Activated B cell treated with CpG ODN at 0.5 μM for 24 hours (primary cell): ENCODE measurements around the gene ZNF845. TPM values are rescaled to one million over a fixed set of nuclear protein-coding genes. Genes with fewer than 3 reads are reported as not detected.
A peak's percentile ranks its signal among the peaks of the same experiment; 100 is the strongest.

Experiments
- ATAC-seq: fragments of 200-7000 bp; cut with Tn5 transposase; one replicate; pipeline ENCODE4 v1.10.0; 2021; ENCODE audit warnings: low read depth, mild to moderate bottlenecking, moderate library complexity
- CTCF ChIA-PET: fragments of 350-600 bp; sonication (Branson Sonifier 250); formaldehyde crosslinking; loops from one replicate; lab custom pipeline; 2021; ENCODE audit warnings: antibody characterized with exemption; lab: Charles Lee
- POLR2A ChIA-PET: fragments of 350-600 bp; sonication (Branson Sonifier 250); formaldehyde crosslinking; loops from one replicate; lab custom pipeline; 2021; ENCODE audit warnings: antibody characterized with exemption; lab: Charles Lee
- DNase-seq: peaks from one replicate; pipeline ENCODE4 v3.0.0; 2022
- H3K27ac Mint-ChIP-seq: one replicate; pipeline ENCODE4 v1.8.0; 2020; ENCODE audit warnings: mixed read lengths
- H3K27me3 Mint-ChIP-seq: one replicate; pipeline ENCODE4 v1.8.0; 2021; ENCODE audit warnings: mixed read lengths
- H3K36me3 Mint-ChIP-seq: one replicate; pipeline ENCODE4 v1.8.0; 2021; ENCODE audit warnings: low read depth, mixed read lengths
- H3K4me1 Mint-ChIP-seq: one replicate; pipeline ENCODE4 v1.8.0; 2021; ENCODE audit warnings: mixed read lengths
- H3K4me3 Mint-ChIP-seq: one replicate; pipeline ENCODE4 v1.8.0; 2020; ENCODE audit warnings: mild to moderate bottlenecking, mixed read lengths
- H3K9me3 Mint-ChIP-seq: one replicate; pipeline ENCODE4 v1.8.0; 2020; ENCODE audit warnings: mixed read lengths
- CTCF ChIP-seq: fragments of 200-600 bp; IDR thresholded peaks from one replicate; pipeline ENCODE4 v1.8.0; 2022; ENCODE audit warnings: antibody characterized with exemption, mild to moderate bottlenecking
- intact Hi-C: fragments of 100-400 bp; cut with micrococcal nuclease; formaldehyde crosslinking; loops from one replicate; pipeline ENCODE4 v1.15.1; 2024
- total RNA-seq: library from RNA; stranded (reverse); gene quantifications from 2 replicates; pipeline ENCODE4 v1.2.3, GENCODE V29; 2022

ZNF845 gene
- total RNA-seq, 1 donor from 2014 or later = 11.9 TPM

GRCh38 chr19:53308339-53308811, 25.2 kb upstream of the ZNF845 start:
- H3K27ac Mint-ChIP-seq = no peak overlapping the region
- peaks cover 23% of the 10 kb centered on the region for H3K27me3 Mint-ChIP-seq
- DNase-seq = no peak
- TF ChIP-seq CTCF = no peak
- H3K4me1 Mint-ChIP-seq = no peaks in the 10 kb centered on the region
- no peak overlapping the region for H3K4me3 Mint-ChIP-seq
- H3K9me3 Mint-ChIP-seq = peaks cover 15% of the 10 kb centered on the region
- intact Hi-C loops = no loop called here
- POLR2A ChIA-PET = no interaction called here
- CTCF ChIA-PET = no interaction called here
- ATAC-seq = no peak
- peaks cover 5% of the 10 kb centered on the region for H3K36me3 Mint-ChIP-seq

GRCh38 chr19:53311044-53311443, 22.5 kb upstream of the ZNF845 start:
- H3K27ac Mint-ChIP-seq = no peak overlapping the region
- no peak for DNase-seq
- TF ChIP-seq CTCF = no peak
- no peak for ATAC-seq
- peaks cover 5% of the 10 kb centered on the region for H3K36me3 Mint-ChIP-seq
- no peak overlapping the region for H3K4me3 Mint-ChIP-seq
- ChIA-PET CTCF (no interaction called here), POLR2A (no interaction called here)
- H3K4me1 Mint-ChIP-seq = no peaks in the 10 kb centered on the region
- peaks cover 22% of the 10 kb centered on the region for H3K27me3 Mint-ChIP-seq
- intact Hi-C loops = no loop called here
- H3K9me3 Mint-ChIP-seq = peaks cover 15% of the 10 kb centered on the region

GRCh38 chr19:53311897-53312296, 21.7 kb upstream of the ZNF845 start:
- Mint-ChIP-seq H3K9me3 (peaks cover 20% of the 10 kb centered on the region), H3K4me3 (no peak overlapping the region)
- POLR2A ChIA-PET = no interaction called here

GRCh38 chr19:53328967-53329366, 4.6 kb upstream of the ZNF845 start:
- Mint-ChIP-seq H3K27me3 (peaks cover 16% of the 10 kb centered on the region), H3K4me3 (peak overlapping the region; percentile 58), H3K27ac (no peak overlapping the region), H3K9me3 (peaks cover 27% of the 10 kb centered on the region), H3K36me3 (peaks cover 18% of the 10 kb centered on the region), H3K4me1 (peaks cover 14% of the 10 kb centered on the region)
- intact Hi-C loops = no loop called here
- DNase-seq (no peak), ATAC-seq (no peak)
- no peak for TF ChIP-seq CTCF
- ChIA-PET POLR2A (no interaction called here), CTCF (no interaction called here)

More at GRCh38 chr19:53311897-53312296, 21.7 kb upstream of the ZNF845 start:
- ATAC-seq = no peak
- H3K36me3 Mint-ChIP-seq = peaks cover 2% of the 10 kb centered on the region
- CTCF ChIA-PET = interaction anchor here (0.6 kb wide), 1 partner anchor 113 kb away, joined by 3 read pairs; no protein-coding TSS in a partner anchor
- no peak for DNase-seq
- no peak overlapping the region for H3K27ac Mint-ChIP-seq
- H3K4me1 Mint-ChIP-seq = no peaks in the 10 kb centered on the region
- TF ChIP-seq CTCF = no peak
- H3K27me3 Mint-ChIP-seq = peaks cover 14% of the 10 kb centered on the region
- intact Hi-C loops = no loop called here

- POLR2A ChIA-PET = interaction anchor here (0.6 to 1.0 kb wide), 2 partner anchors 198 to 963 kb away, joined by 4 to 5 read pairs; partner anchors contain the start of gene ZNF880
- Mint-ChIP-seq H3K27me3 (peaks cover 7% of the 10 kb centered on the region), H3K27ac (no peak overlapping the region), H3K36me3 (peaks cover 27% of the 10 kb centered on the region), H3K4me1 (peaks cover 32% of the 10 kb centered on the region), H3K9me3 (peaks cover 19% of the 10 kb centered on the region), H3K4me3 (peak overlapping the region; percentile 95)
- TF ChIP-seq CTCF = no peak
- ATAC-seq (no peak), DNase-seq (no peak)
- intact Hi-C loops = loop anchor here (2.0 to 10.0 kb wide), 5 partner anchors 62 to 1038 kb away; partner anchors contain the start of genes ZNF320, ZNF480, ZNF765 and ZNF813
- CTCF ChIA-PET = no interaction called here
These were observed 1.1 kb upstream of the ZNF845 start for GRCh38 chr19:53332484-53332883.
